ENCODE results near the gene FAM83E. TPM values are rescaled to one million over a fixed set of nuclear protein-coding genes. Genes with fewer than 3 reads are reported as not detected.
A peak's percentile ranks its signal among the peaks of the same experiment; 100 is the strongest.

FAM83E gene
- total RNA-seq, 1 donor from 2014 or later, result not detected

- intact Hi-C loops (cut with DNase I), result no loop called here
- DNase-seq (ENCODE audit: low spot score), result no peak
Measured at GRCh38 chr19:48631225-48631624, 16.3 kb upstream of the FAM83E start.

GRCh38 chr19:48630296-48631063 lies 15.6 kb upstream of the FAM83E start:
- DNase-seq (ENCODE audit: low spot score), result no peak
- intact Hi-C loops (cut with DNase I), result no loop called here

GRCh38 chr19:48629599-48630295 lies 14.9 kb upstream of the FAM83E start:
- intact Hi-C loops (cut with DNase I), result no loop called here
- DNase-seq (ENCODE audit: low spot score), result no peak

GRCh38 chr19:48629297-48629598 lies 14.4 kb upstream of the FAM83E start:
- intact Hi-C loops (cut with DNase I), result no loop called here

GRCh38 chr19:48628486-48629296 lies 13.8 kb upstream of the FAM83E start:
- intact Hi-C loops (cut with DNase I), result no loop called here
- DNase-seq (ENCODE audit: low spot score), result no peak

More at GRCh38 chr19:48629297-48629598, 14.4 kb upstream of the FAM83E start:
- no peak for DNase-seq (ENCODE audit: low spot score)

GRCh38 chr19:48627865-48628314 lies 13.0 kb upstream of the FAM83E start:
- no peak for DNase-seq (ENCODE audit: low spot score)
- intact Hi-C loops (cut with DNase I), result no loop called here

GRCh38 chr19:48627201-48627864 lies 12.5 kb upstream of the FAM83E start:
- no peak for DNase-seq (ENCODE audit: low spot score)
- intact Hi-C loops (cut with DNase I), result no loop called here

- intact Hi-C loops (cut with DNase I), result no loop called here
Measured at GRCh38 chr19:48625891-48626327, 11.0 kb upstream of the FAM83E start.

GRCh38 chr19:48624791-48625723 lies 10.2 kb upstream of the FAM83E start:
- DNase-seq (ENCODE audit: low spot score), result no peak
- intact Hi-C loops (cut with DNase I), result no loop called here

More at GRCh38 chr19:48625891-48626327, 11.0 kb upstream of the FAM83E start:
- no peak for DNase-seq (ENCODE audit: low spot score)

GRCh38 chr19:48624067-48624594 lies 9.3 kb upstream of the FAM83E start:
- peak; percentile 99 for DNase-seq (ENCODE audit: low spot score)
- intact Hi-C loops (cut with DNase I), result no loop called here

- intact Hi-C loops (cut with DNase I), result no loop called here
- DNase-seq (ENCODE audit: low spot score), result no peak
Measured at GRCh38 chr19:48623556-48624066, 8.7 kb upstream of the FAM83E start.

- intact Hi-C loops (cut with DNase I), result no loop called here
- no peak for DNase-seq (ENCODE audit: low spot score)
Measured at GRCh38 chr19:48619692-48620585, 5.1 kb upstream of the FAM83E start.

GRCh38 chr19:48618916-48619691 lies 4.2 kb upstream of the FAM83E start, which contains the start of the genes RPL18 and SPHK2:
Gene RPL18, minus strand, starts transcription at chr19:48619178. Its CDS starts 35 bp downstream, at chr19:48619143.
Gene SPHK2, plus strand, starts transcription at chr19:48619506. Its CDS starts 1,009 bp downstream, at chr19:48620515.
- peak; percentile 98 for DNase-seq (ENCODE audit: low spot score)
- intact Hi-C loops (cut with DNase I), result no loop called here

- intact Hi-C loops (cut with DNase I), result no loop called here
- peak; percentile 75 for DNase-seq (ENCODE audit: low spot score)
Measured at GRCh38 chr19:48618278-48618915, 3.5 kb upstream of the FAM83E start.

- intact Hi-C loops (cut with DNase I), result no loop called here
- no peak for DNase-seq (ENCODE audit: low spot score)
Measured at GRCh38 chr19:48617146-48617937, 2.5 kb upstream of the FAM83E start.

All from cardiac septum (tissue), 1 donor.